GM21529 (cell line): ENCODE measurements around the gene ACSF3.

ENCODE experiments used
- ATAC-seq: cut with Tn5 transposase; IDR thresholded peaks from one replicate; pipeline ENCODE4 v1.9.1; 2021; ENCODE audit not compliant: unreplicated experiment

The ACSF3 gene

GRCh38 chr16:89198417-89199240 is 105.0 kb downstream of the ACSF3 start:
- ATAC-seq, result no peak

- ATAC-seq, result no peak
Observed at GRCh38 chr16:89199241-89200123, 105.8 kb downstream of the ACSF3 start.

- ATAC-seq, result no peak
Observed at GRCh38 chr16:89200124-89200849, 106.6 kb downstream of the ACSF3 start, which contains the start of gene SLC22A31. Gene SLC22A31, minus strand, starts transcription at chr16:89200537. Its CDS starts 36 bp downstream, at chr16:89200501.

GRCh38 chr16:89200850-89201411 is 107.3 kb downstream of the ACSF3 start:
- no peak for ATAC-seq

- no peak for ATAC-seq
Observed at GRCh38 chr16:89201439-89202377, 108.1 kb downstream of the ACSF3 start.

- no peak for ATAC-seq
Observed at GRCh38 chr16:89202422-89203215, 109.0 kb downstream of the ACSF3 start.
